Measurements from ENCODE around the gene USP7.

DNA sequence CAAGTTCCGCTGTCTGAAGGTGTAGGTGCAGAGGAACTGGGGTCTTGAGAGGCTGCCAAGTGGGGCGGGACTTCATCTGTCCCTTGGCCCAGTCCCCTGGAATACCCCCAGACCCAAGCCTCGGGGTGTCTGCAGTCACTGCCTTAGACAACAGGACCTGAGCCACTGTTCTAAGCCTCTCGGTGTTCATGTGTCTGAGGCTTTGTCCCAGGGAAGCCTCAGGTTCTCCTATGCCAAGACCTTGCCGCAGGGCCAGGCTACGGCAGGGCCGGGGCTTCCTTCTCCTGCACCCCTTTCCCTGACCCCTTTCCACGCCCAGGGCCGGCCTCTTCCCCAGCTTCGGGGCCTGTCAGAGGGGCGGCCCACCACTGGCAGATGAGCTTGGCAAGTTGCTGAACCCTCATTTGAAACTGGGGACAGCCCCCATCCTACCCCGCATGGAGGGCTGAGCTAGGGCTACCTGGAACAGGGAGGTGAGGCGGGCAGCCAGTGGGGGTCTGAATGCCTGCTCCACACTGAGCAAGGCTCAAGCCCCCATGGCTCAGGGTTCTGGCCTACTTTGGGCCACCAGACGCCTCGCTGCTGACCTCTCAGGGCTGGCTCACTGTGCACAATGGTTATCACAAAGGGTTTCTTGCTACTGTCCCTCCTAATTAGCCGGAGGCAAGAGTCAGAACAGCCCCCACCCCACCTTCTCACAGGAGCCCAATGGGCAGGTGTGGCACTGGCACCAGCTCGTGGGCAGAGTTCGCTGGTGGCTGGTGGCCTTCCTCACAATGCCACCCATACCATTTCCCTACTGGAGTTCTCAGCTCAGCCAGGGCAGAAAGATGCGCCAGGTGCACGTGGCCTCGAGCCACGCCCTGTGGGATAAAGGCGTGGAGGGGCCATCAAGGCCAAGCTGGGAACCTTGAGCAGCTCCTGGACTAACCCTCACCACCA is 74.5 kb downstream of the USP7 start:
- TF ChIP-seq, protein P1, sequence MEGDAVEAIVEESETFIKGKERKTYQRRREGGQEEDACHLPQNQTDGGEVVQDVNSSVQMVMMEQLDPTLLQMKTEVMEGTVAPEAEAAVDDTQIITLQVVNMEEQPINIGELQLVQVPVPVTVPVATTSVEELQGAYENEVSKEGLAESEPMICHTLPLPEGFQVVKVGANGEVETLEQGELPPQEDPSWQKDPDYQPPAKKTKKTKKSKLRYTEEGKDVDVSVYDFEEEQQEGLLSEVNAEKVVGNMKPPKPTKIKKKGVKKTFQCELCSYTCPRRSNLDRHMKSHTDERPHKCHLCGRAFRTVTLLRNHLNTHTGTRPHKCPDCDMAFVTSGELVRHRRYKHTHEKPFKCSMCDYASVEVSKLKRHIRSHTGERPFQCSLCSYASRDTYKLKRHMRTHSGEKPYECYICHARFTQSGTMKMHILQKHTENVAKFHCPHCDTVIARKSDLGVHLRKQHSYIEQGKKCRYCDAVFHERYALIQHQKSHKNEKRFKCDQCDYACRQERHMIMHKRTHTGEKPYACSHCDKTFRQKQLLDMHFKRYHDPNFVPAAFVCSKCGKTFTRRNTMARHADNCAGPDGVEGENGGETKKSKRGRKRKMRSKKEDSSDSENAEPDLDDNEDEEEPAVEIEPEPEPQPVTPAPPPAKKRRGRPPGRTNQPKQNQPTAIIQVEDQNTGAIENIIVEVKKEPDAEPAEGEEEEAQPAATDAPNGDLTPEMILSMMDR (IDR thresholded peaks at IDR 0.05): no peak
- TF ChIP-seq POLR2A (IDR thresholded peaks at IDR 0.05) (no peak), POLR2AphosphoS5 (IDR thresholded peaks at IDR 0.05) (no peak)

All from breast epithelium (tissue), 3 donors.